ENCODE results near the gene SOWAHA.

GRCh38 chr5:132785864-132786263 is 27.2 kb upstream of the SOWAHA start:
- TF ChIP-seq CTCF (IDR thresholded peaks at IDR 0.05; ENCODE audit: insufficient read depth, low read depth, low read length) (no peak), EZH2 (IDR thresholded peaks at IDR 0.05; ENCODE audit: insufficient read depth, low read length) (no peak)

All from astrocyte (in vitro differentiated cells and primary cell).